ENCODE results near the gene SCOC. TPM values are rescaled to one million over a fixed set of nuclear protein-coding genes. Genes with fewer than 3 reads are reported as not detected.
"Not testable (repeated sequence)": the region's sequence is repeated elsewhere in the genome, so short reads cannot be mapped to it uniquely, and the experiment has no call there.

SCOC gene
- total RNA-seq, 1 donor from 2014 or later = 79.8 TPM

DNA sequence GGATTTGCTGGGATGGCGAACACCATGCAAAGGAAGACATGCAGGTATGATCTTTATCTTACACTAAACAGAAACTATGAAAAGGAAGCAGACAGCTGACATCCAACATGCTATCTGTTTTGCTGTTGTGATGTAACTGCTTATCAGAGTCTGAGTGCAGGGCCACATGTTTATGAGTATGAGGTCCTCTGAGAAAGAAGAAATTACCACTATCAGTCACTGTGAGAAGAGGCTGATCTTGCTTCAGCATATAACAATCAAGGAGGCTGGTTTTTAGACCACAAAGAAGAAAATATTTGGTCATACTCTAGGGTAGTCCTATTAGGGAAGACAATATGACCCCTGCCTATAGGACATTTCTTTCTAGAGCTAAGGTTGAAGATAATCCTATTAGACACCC, 35.5 kb downstream of the SCOC start:
- DNase-seq (ENCODE audit: low read depth) = no peak
- TF ChIP-seq, protein P1, sequence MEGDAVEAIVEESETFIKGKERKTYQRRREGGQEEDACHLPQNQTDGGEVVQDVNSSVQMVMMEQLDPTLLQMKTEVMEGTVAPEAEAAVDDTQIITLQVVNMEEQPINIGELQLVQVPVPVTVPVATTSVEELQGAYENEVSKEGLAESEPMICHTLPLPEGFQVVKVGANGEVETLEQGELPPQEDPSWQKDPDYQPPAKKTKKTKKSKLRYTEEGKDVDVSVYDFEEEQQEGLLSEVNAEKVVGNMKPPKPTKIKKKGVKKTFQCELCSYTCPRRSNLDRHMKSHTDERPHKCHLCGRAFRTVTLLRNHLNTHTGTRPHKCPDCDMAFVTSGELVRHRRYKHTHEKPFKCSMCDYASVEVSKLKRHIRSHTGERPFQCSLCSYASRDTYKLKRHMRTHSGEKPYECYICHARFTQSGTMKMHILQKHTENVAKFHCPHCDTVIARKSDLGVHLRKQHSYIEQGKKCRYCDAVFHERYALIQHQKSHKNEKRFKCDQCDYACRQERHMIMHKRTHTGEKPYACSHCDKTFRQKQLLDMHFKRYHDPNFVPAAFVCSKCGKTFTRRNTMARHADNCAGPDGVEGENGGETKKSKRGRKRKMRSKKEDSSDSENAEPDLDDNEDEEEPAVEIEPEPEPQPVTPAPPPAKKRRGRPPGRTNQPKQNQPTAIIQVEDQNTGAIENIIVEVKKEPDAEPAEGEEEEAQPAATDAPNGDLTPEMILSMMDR (conservative IDR thresholded peaks at IDR 0.05; ENCODE audit: low read depth, low read length) = no peak
- H3K4me3 ChIP-seq (ENCODE audit: low read depth, low read length) = no peak overlapping the region

DNA sequence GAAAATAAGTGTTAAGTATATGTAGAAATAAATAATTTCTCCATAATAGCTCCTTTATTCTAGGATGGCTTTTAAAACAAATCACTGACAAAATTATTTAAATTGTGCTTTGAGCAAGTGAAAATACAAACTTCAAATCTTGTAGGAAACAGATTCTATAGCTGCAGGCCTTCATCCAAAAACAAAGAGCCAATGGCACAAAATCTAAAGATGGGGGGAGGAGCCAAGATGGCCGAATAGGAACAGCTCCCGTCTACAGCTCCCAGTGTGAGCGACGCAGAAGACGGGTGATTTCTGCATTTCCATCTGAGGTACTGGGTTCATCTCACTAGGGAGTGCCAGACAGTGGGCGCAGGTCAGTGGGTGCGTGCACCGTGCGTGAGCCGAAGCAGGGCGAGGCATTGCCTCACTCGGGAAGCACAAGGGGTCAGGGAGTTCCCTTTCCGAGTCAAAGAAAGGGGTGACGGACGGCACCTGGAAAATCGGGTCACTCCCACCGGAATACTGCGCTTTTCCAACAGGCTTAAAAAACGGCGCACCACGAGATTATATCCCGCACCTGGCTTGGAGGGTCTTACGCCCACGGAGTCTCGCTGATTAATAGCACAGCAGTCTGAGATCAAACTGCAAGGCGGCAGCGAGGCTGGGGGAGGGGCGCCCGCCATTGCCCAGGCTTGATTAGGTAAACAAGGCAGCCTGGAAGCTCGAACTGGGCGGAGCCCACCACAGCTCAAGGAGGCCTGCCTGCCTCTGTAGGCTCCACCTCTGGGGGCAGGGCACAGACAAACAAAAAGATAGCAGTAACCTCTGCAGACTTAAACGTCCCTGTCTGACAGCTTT, 39.9 kb downstream of the SCOC start:
- not testable (repeated sequence) for DNase-seq (ENCODE audit: low read depth); H3K4me3 ChIP-seq (ENCODE audit: low read depth, low read length)

- DNase-seq (ENCODE audit: low read depth) = peak; percentile 29
- TF ChIP-seq, protein P1 (conservative IDR thresholded peaks at IDR 0.05; ENCODE audit: low read depth, low read length) = no peak
- no peak overlapping the region for H3K4me3 ChIP-seq (ENCODE audit: low read depth, low read length)
Observed at GRCh38 chr4:140423106-140423505, 49.7 kb downstream of the SCOC start.

DNA sequence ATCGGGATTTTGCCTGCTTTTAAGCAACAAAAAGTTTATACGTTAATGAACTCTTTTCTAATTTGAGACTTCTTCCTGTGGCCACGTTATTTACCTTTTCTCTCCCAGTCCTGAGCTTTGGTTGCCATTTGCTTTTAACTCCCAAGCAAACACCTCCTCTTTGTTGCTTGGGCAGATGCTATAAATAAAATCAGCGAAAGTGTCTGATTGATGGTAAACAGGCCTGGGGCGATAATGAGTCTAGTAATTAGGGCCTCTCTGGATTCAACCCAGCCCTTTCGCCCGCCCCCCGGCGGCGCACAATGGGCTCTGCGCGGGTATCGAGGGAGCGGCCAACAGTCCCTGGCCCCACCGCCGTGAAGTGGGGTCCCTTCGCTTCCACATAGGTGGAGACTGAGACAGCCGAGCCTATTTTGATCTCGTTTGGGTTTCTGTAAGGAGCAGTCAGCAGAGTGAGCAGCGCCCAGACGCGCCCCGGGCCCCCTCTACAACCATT, 53.2 kb downstream of the SCOC start:
- DNase-seq (ENCODE audit: low read depth) = no peak
- H3K4me3 ChIP-seq (ENCODE audit: low read depth, low read length) = peak overlapping the region; percentile 76
- TF ChIP-seq, protein P1 (conservative IDR thresholded peaks at IDR 0.05; ENCODE audit: low read depth, low read length) = peak; percentile 23

DNA sequence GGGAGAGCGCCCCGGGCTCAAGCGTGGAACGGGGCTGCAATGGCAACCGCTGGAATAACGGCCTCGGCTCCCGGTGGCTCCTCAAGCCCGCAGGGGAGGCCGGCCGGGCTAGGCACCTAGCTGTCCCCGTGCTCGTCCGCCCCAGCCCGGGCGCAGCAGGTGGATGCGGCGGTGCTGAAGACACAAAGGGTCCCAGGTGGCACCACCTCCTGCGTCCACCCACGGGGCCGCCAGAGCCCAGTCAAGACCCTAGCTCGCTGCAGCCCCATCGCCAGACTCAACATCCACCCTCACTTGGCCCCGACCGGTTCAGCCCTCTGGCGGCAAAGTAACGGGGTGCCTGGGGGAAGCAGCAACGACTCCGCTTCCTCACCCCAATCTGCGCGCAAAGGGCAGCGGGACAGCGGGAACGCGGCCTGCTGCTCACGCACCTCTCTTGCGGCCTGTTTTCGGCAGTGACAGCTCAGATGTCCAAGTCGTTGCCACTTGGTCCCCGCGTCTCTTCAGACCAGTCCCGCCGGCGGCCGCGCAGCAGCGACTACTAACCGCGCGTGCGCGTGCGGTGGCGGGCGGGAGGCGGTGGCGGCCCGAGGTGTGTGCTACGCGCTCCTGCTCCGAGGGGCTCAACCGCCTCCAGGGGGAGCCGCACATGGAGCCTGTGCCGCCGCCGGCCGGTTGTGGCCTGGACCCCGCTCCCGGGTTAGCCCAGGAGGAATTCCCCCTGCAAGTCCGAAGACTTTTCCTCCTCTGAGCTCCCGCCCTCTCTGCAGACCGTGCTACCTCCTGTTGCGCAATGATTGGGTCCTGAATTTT, 53.9 kb downstream of the SCOC start, which contains the start of gene CLGN:
TSS of gene CLGN (minus strand) at position 543 of the 813 bp plus-strand sequence. CDS start 14,570 bp downstream, outside the sequence.
- TF ChIP-seq, protein P1 (conservative IDR thresholded peaks at IDR 0.05; ENCODE audit: low read depth, low read length) = peak; percentile 21
- DNase-seq (ENCODE audit: low read depth) = no peak
- peak within 1 kb of the TSS; percentile 76 for H3K4me3 ChIP-seq (ENCODE audit: low read depth, low read length)

- TF ChIP-seq, protein P1 (conservative IDR thresholded peaks at IDR 0.05; ENCODE audit: low read depth, low read length) = no peak
- peak overlapping the region; percentile 76 for H3K4me3 ChIP-seq (ENCODE audit: low read depth, low read length)
- DNase-seq (ENCODE audit: low read depth) = no peak
Observed at GRCh38 chr4:140427919-140428471, 54.5 kb downstream of the SCOC start.

Other genes starting within 250 kb of the SCOC start
- gene MAML3, start 219.5 kb upstream of the SCOC start, total RNA-seq = 1.0 and 1.2 TPM in 2 replicates
- 7.7 and 8.1 TPM in 2 replicates for gene CLGN, start 54.0 kb downstream of the SCOC start, total RNA-seq
- gene MGAT4D, start 124.6 kb downstream of the SCOC start, total RNA-seq = not detected in 2 replicates
- 15.8 and 44.7 TPM in 2 replicates for gene ELMOD2, start 150.5 kb downstream of the SCOC start, total RNA-seq
- gene UCP1, start 195.3 kb downstream of the SCOC start, total RNA-seq = 0.43 TPM in 1 of 2 replicates, not detected in the other